Central memory CD8-positive, alpha-beta T cell (primary cell): ENCODE measurements around the gene NCR2.

Source experiments
- ATAC-seq: fragments of 150-1000 bp; cut with Tn5 transposase; replicated peaks from 2 replicates; pipeline ENCODE4 v1.10.0; 2022; ENCODE audit warnings: mild to moderate bottlenecking, moderate FRiP score, moderate number of reproducible peaks; ENCODE audit not compliant: poor library complexity, severe bottlenecking; ENCODE audit errors: extremely low read depth
- DNase-seq, 2 donors: peaks; one replicate each; pipeline ENCODE4 v3.0.0; 2021; ENCODE audit warnings: low spot score in 2 of 2
- H3K27ac Mint-ChIP-seq: one replicate; pipeline ENCODE4 v1.8.0; 2022; ENCODE audit warnings: low read depth, mild to moderate bottlenecking, moderate library complexity, mixed read lengths
- H3K27me3 Mint-ChIP-seq: one replicate; pipeline ENCODE4 v1.8.0; 2022; ENCODE audit warnings: mixed read lengths
- H3K36me3 Mint-ChIP-seq: one replicate; pipeline ENCODE4 v1.8.0; 2022; ENCODE audit warnings: mild to moderate bottlenecking, moderate library complexity, mixed read lengths; ENCODE audit not compliant: insufficient read depth
- H3K4me1 Mint-ChIP-seq: one replicate; pipeline ENCODE4 v1.8.0; 2022; ENCODE audit warnings: mixed read lengths
- H3K4me3 Mint-ChIP-seq: one replicate; pipeline ENCODE4 v1.8.0; 2022; ENCODE audit warnings: mild to moderate bottlenecking, moderate library complexity, mixed read lengths
- H3K9me3 Mint-ChIP-seq: one replicate; pipeline ENCODE4 v1.8.0; 2022; ENCODE audit warnings: mixed read lengths

The NCR2 gene

GRCh38 chr6:41315203-41315602, 20.2 kb upstream of the NCR2 start:
- Mint-ChIP-seq H3K9me3 (no peaks in the 10 kb centered on the region), H3K4me3 (no peak overlapping the region), H3K27ac (no peak overlapping the region), H3K27me3 (peaks cover 52% of the 10 kb centered on the region), H3K4me1 (peaks cover 13% of the 10 kb centered on the region), H3K36me3 (peaks cover 5% of the 10 kb centered on the region)
- no peak for ATAC-seq
- no peak for DNase-seq

GRCh38 chr6:41315943-41316620, 19.3 kb upstream of the NCR2 start:
- Mint-ChIP-seq H3K27ac (no peak overlapping the region), H3K4me3 (no peak overlapping the region), H3K4me1 (peaks cover 13% of the 10 kb centered on the region), H3K36me3 (peaks cover 5% of the 10 kb centered on the region), H3K9me3 (no peaks in the 10 kb centered on the region), H3K27me3 (peaks cover 50% of the 10 kb centered on the region)
- no peak for DNase-seq
- ATAC-seq: no peak

GRCh38 chr6:41318261-41318653, 17.2 kb upstream of the NCR2 start:
- H3K27ac Mint-ChIP-seq: no peak overlapping the region

DNA sequence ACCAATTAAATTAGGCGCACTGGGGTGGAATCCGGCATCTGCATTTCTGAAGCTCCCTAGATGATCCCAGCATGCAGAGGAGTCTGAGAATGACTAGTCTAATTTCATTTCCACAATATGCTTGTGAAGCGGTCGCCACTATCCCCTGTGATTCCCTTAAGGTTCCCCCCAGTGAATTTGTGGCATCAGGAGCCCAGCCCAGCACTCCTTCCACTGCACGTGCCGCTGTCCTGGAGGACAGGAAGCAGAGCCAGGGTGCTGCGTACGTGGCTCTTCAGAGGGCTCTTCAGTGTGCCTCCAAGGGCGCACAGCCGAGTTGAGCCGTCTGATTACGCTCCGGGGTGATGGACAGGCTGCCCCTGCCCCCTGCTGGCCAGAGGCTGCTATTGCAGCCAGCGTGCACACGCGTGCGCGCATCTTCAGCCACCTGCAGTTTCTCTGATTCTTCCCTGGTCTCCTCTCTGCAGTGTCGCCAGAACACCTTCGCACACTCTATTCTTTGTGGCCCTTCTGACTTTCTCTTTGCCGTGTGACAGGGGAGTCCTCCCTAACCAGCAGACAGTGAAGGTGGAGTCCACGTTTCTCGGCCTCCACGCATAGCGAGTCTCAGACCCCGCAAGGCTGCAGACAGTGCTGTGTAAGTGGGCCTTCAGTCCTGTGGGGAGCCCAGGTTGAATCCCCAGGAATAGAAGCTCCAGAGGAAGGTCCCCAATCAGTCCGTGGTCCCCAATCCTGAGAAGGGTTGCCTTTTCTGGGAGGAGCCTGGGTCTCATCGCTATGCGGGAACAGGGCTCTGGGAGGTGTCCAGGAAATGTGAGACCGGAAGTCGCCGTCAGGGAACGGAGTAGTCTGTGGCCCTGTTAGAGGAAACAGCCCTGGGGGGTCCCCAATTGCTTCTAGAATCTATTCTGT, 16.5 kb upstream of the NCR2 start:
- peak overlapping the region; percentile 62 for H3K27ac Mint-ChIP-seq
- H3K4me1 Mint-ChIP-seq: peaks cover 13% of the 10 kb centered on the region
- no peaks in the 10 kb centered on the region for H3K9me3 Mint-ChIP-seq
- ATAC-seq (peak; percentile 94), DNase-seq (peak; percentile 72 to 78)
- H3K4me3 Mint-ChIP-seq: peak overlapping the region; percentile 43
- H3K27me3 Mint-ChIP-seq: peaks cover 27% of the 10 kb centered on the region
- peaks cover 2% of the 10 kb centered on the region for H3K36me3 Mint-ChIP-seq

More at GRCh38 chr6:41318261-41318653, 17.2 kb upstream of the NCR2 start:
- DNase-seq (no peak), ATAC-seq (no peak)
- peaks cover 31% of the 10 kb centered on the region for H3K27me3 Mint-ChIP-seq
- peaks cover 4% of the 10 kb centered on the region for H3K36me3 Mint-ChIP-seq
- no peaks in the 10 kb centered on the region for H3K9me3 Mint-ChIP-seq
- H3K4me3 Mint-ChIP-seq: peak overlapping the region; percentile 43
- peaks cover 13% of the 10 kb centered on the region for H3K4me1 Mint-ChIP-seq

DNA sequence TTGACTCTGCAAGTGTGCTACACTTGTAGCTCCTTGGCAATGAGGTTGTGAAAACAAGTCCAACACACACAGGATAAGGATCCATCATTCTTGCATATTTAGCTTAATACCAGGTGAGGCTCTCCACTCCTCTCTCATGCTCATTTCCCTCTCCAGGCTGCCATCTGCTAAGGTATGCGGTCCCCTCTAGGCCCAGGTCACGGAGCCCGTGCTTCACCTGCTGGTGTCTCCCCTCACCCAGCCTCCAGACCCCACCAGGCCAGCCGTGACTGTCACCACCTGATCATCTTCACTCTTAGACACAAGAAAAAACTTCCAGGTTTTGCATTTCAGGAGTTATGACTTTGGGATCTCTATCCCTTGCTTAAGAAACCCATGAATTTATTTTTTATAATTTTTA, 14.2 kb upstream of the NCR2 start:
- peaks cover 34% of the 10 kb centered on the region for H3K27me3 Mint-ChIP-seq
- DNase-seq: no peak
- ATAC-seq: no peak
- no peak overlapping the region for H3K27ac Mint-ChIP-seq
- H3K36me3 Mint-ChIP-seq: peaks cover 2% of the 10 kb centered on the region
- H3K4me3 Mint-ChIP-seq: no peak overlapping the region
- H3K9me3 Mint-ChIP-seq: no peaks in the 10 kb centered on the region
- H3K4me1 Mint-ChIP-seq: peaks cover 13% of the 10 kb centered on the region

GRCh38 chr6:41325446-41326066, 9.9 kb upstream of the NCR2 start:
- ATAC-seq: no peak
- DNase-seq: no peak
- H3K4me3 Mint-ChIP-seq: no peak overlapping the region
- peaks cover 4% of the 10 kb centered on the region for H3K4me1 Mint-ChIP-seq
- H3K27me3 Mint-ChIP-seq: peaks cover 26% of the 10 kb centered on the region
- H3K27ac Mint-ChIP-seq: no peak overlapping the region
- H3K9me3 Mint-ChIP-seq: no peaks in the 10 kb centered on the region
- H3K36me3 Mint-ChIP-seq: no peaks in the 10 kb centered on the region

DNA sequence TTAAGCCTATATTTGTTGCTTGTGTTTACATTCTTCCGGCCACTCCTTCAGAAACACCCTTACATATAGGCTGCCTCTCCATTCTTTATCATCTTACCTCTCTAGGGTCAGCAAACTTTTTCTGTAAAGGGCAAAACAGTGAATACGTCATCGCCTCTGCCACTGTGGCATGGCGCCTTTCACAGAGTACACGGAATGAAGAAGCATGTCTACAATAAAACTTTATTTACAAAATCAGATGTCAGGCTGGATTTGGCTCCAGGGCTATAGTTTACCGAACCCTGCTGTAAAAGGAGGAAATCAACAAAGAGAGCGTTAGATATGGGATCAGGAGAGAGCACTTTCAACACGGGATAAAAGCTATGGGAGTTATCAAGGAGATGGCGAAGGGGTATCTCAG, 9.3 kb upstream of the NCR2 start:
- Mint-ChIP-seq H3K27me3 (peaks cover 26% of the 10 kb centered on the region), H3K27ac (no peak overlapping the region), H3K36me3 (no peaks in the 10 kb centered on the region), H3K4me3 (no peak overlapping the region), H3K4me1 (peaks cover 5% of the 10 kb centered on the region), H3K9me3 (no peaks in the 10 kb centered on the region)
- ATAC-seq (no peak), DNase-seq (no peak)

- Mint-ChIP-seq H3K4me3 (no peak overlapping the region), H3K36me3 (peaks cover under 1% of the 10 kb centered on the region), H3K9me3 (no peaks in the 10 kb centered on the region), H3K27ac (no peak overlapping the region), H3K27me3 (peaks cover 26% of the 10 kb centered on the region), H3K4me1 (peaks cover 16% of the 10 kb centered on the region)
- ATAC-seq (no peak), DNase-seq (no peak)
These were observed 8.2 kb upstream of the NCR2 start for GRCh38 chr6:41327177-41327576.

- Mint-ChIP-seq H3K9me3 (no peaks in the 10 kb centered on the region), H3K4me1 (peaks cover 60% of the 10 kb centered on the region), H3K27ac (peak overlapping the region; percentile 96), H3K36me3 (peaks cover 19% of the 10 kb centered on the region), H3K27me3 (peaks cover under 1% of the 10 kb centered on the region), H3K4me3 (peak overlapping the region; percentile 61)
- no peak for DNase-seq
- no peak for ATAC-seq
These were observed 3.8 kb upstream of the NCR2 start for GRCh38 chr6:41331401-41332150.

GRCh38 chr6:41332241-41332640, 3.2 kb upstream of the NCR2 start:
- peak overlapping the region; percentile 61 for H3K4me3 Mint-ChIP-seq
- H3K27ac Mint-ChIP-seq: peak overlapping the region; percentile 96
- DNase-seq: no peak
- H3K27me3 Mint-ChIP-seq: no peaks in the 10 kb centered on the region
- H3K36me3 Mint-ChIP-seq: peaks cover 19% of the 10 kb centered on the region
- H3K4me1 Mint-ChIP-seq: peaks cover 63% of the 10 kb centered on the region
- ATAC-seq: no peak
- H3K9me3 Mint-ChIP-seq: no peaks in the 10 kb centered on the region

- no peak for DNase-seq
- ATAC-seq: no peak
- H3K9me3 Mint-ChIP-seq: no peaks in the 10 kb centered on the region
- H3K36me3 Mint-ChIP-seq: peaks cover 19% of the 10 kb centered on the region
- H3K27ac Mint-ChIP-seq: peak overlapping the region; percentile 96
- no peaks in the 10 kb centered on the region for H3K27me3 Mint-ChIP-seq
- H3K4me1 Mint-ChIP-seq: peaks cover 63% of the 10 kb centered on the region
- peak overlapping the region; percentile 61 for H3K4me3 Mint-ChIP-seq
These were observed 2.3 kb upstream of the NCR2 start for GRCh38 chr6:41332842-41333736.
